Natural killer cell (primary cell): ENCODE results near the gene EPS15. TPM values are rescaled to one million over a fixed set of nuclear protein-coding genes. Genes with fewer than 3 reads are reported as not detected.

ENCODE experiments used
- ATAC-seq, 3 donors: fragments of 150-1000 bp in 2 of 3; fragments of 200-7000 bp in 1 of 3; cut with Tn5 transposase; 1 replicate in 1 of 3; 2 replicates in 2 of 3; pipeline ENCODE4 v1.10.0; 2021; ENCODE audit warnings: mild to moderate bottlenecking in 2 of 3, moderate library complexity in 2 of 3
- DNase-seq, 2 donors: peaks; one replicate each; pipeline versions ENCODE4 v3.0.0 to v3.0.0-alpha.2; 2013 to 2021; ENCODE audit warnings: mixed read lengths in 1 of 2
- H3K27ac ChIP-seq: one replicate; pipeline ENCODE4 v1.5.1; 2013; ENCODE audit warnings: mild to moderate bottlenecking, low read length
- H3K27me3 ChIP-seq: one replicate; pipeline ENCODE4 v1.6.1; 2013; ENCODE audit warnings: low read length; ENCODE audit not compliant: control insufficient read depth, insufficient read depth
- H3K36me3 ChIP-seq: one replicate; pipeline ENCODE4 v1.6.1; 2013; ENCODE audit warnings: low read length; ENCODE audit not compliant: control insufficient read depth, insufficient read depth
- H3K4me1 ChIP-seq: one replicate; pipeline ENCODE4 v1.6.1; 2013; ENCODE audit warnings: low read length; ENCODE audit not compliant: control insufficient read depth, insufficient read depth
- H3K4me3 ChIP-seq: one replicate; pipeline ENCODE4 v1.5.1; 2013; ENCODE audit warnings: low read length
- H3K9me3 ChIP-seq: one replicate; pipeline ENCODE4 v1.6.1; 2013; ENCODE audit warnings: low read length; ENCODE audit not compliant: control insufficient read depth, insufficient read depth
- H3K27ac Mint-ChIP-seq, 2 donors: one replicate each; pipeline ENCODE4 v1.8.0; 2022; ENCODE audit warnings: mild to moderate bottlenecking in 2 of 2, mixed read lengths in 2 of 2, moderate library complexity in 1 of 2
- H3K27me3 Mint-ChIP-seq, 2 donors: one replicate each; pipeline ENCODE4 v1.8.0; 2022; ENCODE audit warnings: low read depth in 2 of 2, mixed read lengths in 2 of 2
- H3K36me3 Mint-ChIP-seq: one replicate; pipeline ENCODE4 v1.8.0; 2022; ENCODE audit warnings: mixed read lengths
- H3K4me1 Mint-ChIP-seq, 2 donors: one replicate each; pipeline ENCODE4 v1.8.0; 2022; ENCODE audit warnings: mixed read lengths in 2 of 2
- H3K4me3 Mint-ChIP-seq: one replicate; pipeline ENCODE4 v1.8.0; 2022; ENCODE audit warnings: mild to moderate bottlenecking, moderate library complexity, mixed read lengths
- H3K9me3 Mint-ChIP-seq, 2 donors: one replicate each; pipeline ENCODE4 v1.8.0; 2022; ENCODE audit warnings: mixed read lengths in 2 of 2
- CTCF ChIP-seq: fragments of 200-600 bp; IDR thresholded peaks from one replicate; pipeline ENCODE4 v1.8.0; 2022; ENCODE audit warnings: antibody characterized with exemption
- WGBS: methylation state at CpG from one replicate; pipeline ENCODE4 v1.1.7; 2013; ENCODE audit warnings: missing lambda C conversion rate; ENCODE audit not compliant: insufficient coverage; 5-methylcytosine and 5-hydroxymethylcytosine counted together
- intact Hi-C: fragments of 100-400 bp; cut with micrococcal nuclease; formaldehyde crosslinking; loops from one replicate; pipeline ENCODE4 v1.14.2; 2022
- total RNA-seq, 4 donors: library from RNA; stranded (reverse); fragments of 120-200 nt in 1 of 4; gene quantifications; one replicate each; pipeline versions ENCODE4 v1.2.3 to v1.2.4, GENCODE V29; 2013 to 2022

Gene EPS15
- total RNA-seq, 3 donors from 2014 or later (not counting 1 experiment from before 2014, with no cell fraction given): 92.7 to 127 (median 93.5) TPM

GRCh38 chr1:51316113-51316845, 202.8 kb downstream of the EPS15 start:
- no peaks in the 10 kb centered on the region for H3K27me3 ChIP-seq
- Mint-ChIP-seq H3K27ac (no peak overlapping the region), H3K9me3 (no peaks in the 10 kb centered on the region), H3K4me3 (no peak overlapping the region), H3K4me1 (no peaks in the 10 kb centered on the region), H3K36me3 (no peaks in the 10 kb centered on the region), H3K27me3 (no peaks in the 10 kb centered on the region)
- no peaks in the 10 kb centered on the region for H3K9me3 ChIP-seq
- DNase-seq (no peak), ATAC-seq (no peak)
- intact Hi-C loops: no loop called here
- 86% methylated on average over 9 of the region's 9 CpGs for WGBS
- no peaks in the 10 kb centered on the region for H3K4me1 ChIP-seq
- no peak for TF ChIP-seq CTCF
- H3K36me3 ChIP-seq: no peaks in the 10 kb centered on the region
- no peak overlapping the region for H3K27ac ChIP-seq
- no peak overlapping the region for H3K4me3 ChIP-seq

GRCh38 chr1:51314974-51315373, 204.1 kb downstream of the EPS15 start:
- H3K4me1 Mint-ChIP-seq: peaks cover 0 to 6% of the 10 kb centered on the region in 2 donors
- no peaks in the 10 kb centered on the region for H3K4me1 ChIP-seq
- H3K27ac ChIP-seq: no peak overlapping the region
- H3K36me3 ChIP-seq: no peaks in the 10 kb centered on the region
- H3K4me3 ChIP-seq: no peak overlapping the region
- H3K9me3 ChIP-seq: no peaks in the 10 kb centered on the region
- H3K36me3 Mint-ChIP-seq: no peaks in the 10 kb centered on the region
- intact Hi-C loops: no loop called here
- no peak overlapping the region for H3K4me3 Mint-ChIP-seq
- 65% methylated on average over 3 of the region's 3 CpGs for WGBS
- no peak for ATAC-seq
- H3K9me3 Mint-ChIP-seq: no peaks in the 10 kb centered on the region
- no peaks in the 10 kb centered on the region for H3K27me3 ChIP-seq
- no peaks in the 10 kb centered on the region for H3K27me3 Mint-ChIP-seq
- H3K27ac Mint-ChIP-seq: no peak overlapping the region
- DNase-seq: no peak
- TF ChIP-seq CTCF: no peak

- H3K27ac Mint-ChIP-seq: no peak overlapping the region
- Histone ChIP-seq H3K4me3 (no peak overlapping the region), H3K9me3 (no peaks in the 10 kb centered on the region), H3K27me3 (no peaks in the 10 kb centered on the region), H3K27ac (no peak overlapping the region), H3K4me1 (no peaks in the 10 kb centered on the region), H3K36me3 (no peaks in the 10 kb centered on the region)
- ATAC-seq: no peak
- no peak overlapping the region for H3K4me3 Mint-ChIP-seq
- no peaks in the 10 kb centered on the region for H3K27me3 Mint-ChIP-seq
- intact Hi-C loops: no loop called here
- WGBS: 53% methylated on average over 12 of the region's 12 CpGs
- H3K4me1 Mint-ChIP-seq: peaks cover 0 to 6% of the 10 kb centered on the region in 2 donors
- no peaks in the 10 kb centered on the region for H3K36me3 Mint-ChIP-seq
- no peaks in the 10 kb centered on the region for H3K9me3 Mint-ChIP-seq
- no peak for TF ChIP-seq CTCF
- no peak for DNase-seq
These were observed 204.9 kb downstream of the EPS15 start for GRCh38 chr1:51313961-51314777.
